IMR-90 (cell line): ENCODE data around the gene TFDP2. TPM values are rescaled to one million over a fixed set of nuclear protein-coding genes. Genes with fewer than 3 reads are reported as not detected.

ENCODE experiments used
- ATAC-seq: fragments of 200-7000 bp; cut with Tn5 transposase; 2 replicates; pipeline ENCODE4 v1.9.1; 2020; ENCODE audit warnings: low read depth, mild to moderate bottlenecking, moderate library complexity
- BruUV-seq: library from RNA; stranded (reverse); fragments of 400-500 nt; replicated peaks from 2 replicates; lab custom pipeline; 2021; lab: Mats Ljungman, UMichigan
- CTCF ChIA-PET: fragments of 300-600 bp; formaldehyde crosslinking; extraction: SDS; loops from one replicate; lab custom pipeline; 2021; ENCODE audit warnings: antibody characterized with exemption; lab: Yijun Ruan, JAX
- POLR2A ChIA-PET: fragments of 300-600 bp; sonication (Branson Sonifier 250); formaldehyde crosslinking; loops from one replicate; lab custom pipeline; 2022; ENCODE audit warnings: antibody characterized with exemption; ENCODE audit not compliant: unreplicated experiment; lab: Charles Lee
- DNase-seq: peaks from one replicate; pipeline ENCODE4 v3.0.0; 2013
- H2AFZ ChIP-seq: replicated peaks from 2 replicates; pipeline ENCODE3; 2013; ENCODE audit warnings: low read length, mild to moderate bottlenecking; ENCODE audit not compliant: poor library complexity
- H2AK5ac ChIP-seq: 2 replicates; pipeline ENCODE4 v1.6.1; 2013; ENCODE audit warnings: low read depth, low read length, inconsistent platforms
- H2AK9ac ChIP-seq: replicated peaks from 2 replicates; pipeline ENCODE3; 2013; ENCODE audit warnings: mild to moderate bottlenecking, low read depth, low read length, moderate library complexity; ENCODE audit not compliant: poor library complexity
- H2BK120ac ChIP-seq: 2 replicates; pipeline ENCODE4 v1.6.1; 2013; ENCODE audit warnings: low read depth, low read length, inconsistent platforms
- H2BK15ac ChIP-seq: 3 replicates; pipeline ENCODE4 v1.6.1; 2013; ENCODE audit warnings: low read depth, low read length, inconsistent platforms
- H2BK20ac ChIP-seq: 2 replicates; pipeline ENCODE4 v1.6.1; 2013; ENCODE audit warnings: low read depth, mild to moderate bottlenecking, inconsistent platforms, low read length, moderate library complexity
- H2BK5ac ChIP-seq: 2 replicates; pipeline ENCODE4 v1.6.1; 2013; ENCODE audit warnings: mild to moderate bottlenecking, low read depth, low read length, inconsistent platforms; ENCODE audit not compliant: poor library complexity, severe bottlenecking
- H3K14ac ChIP-seq: replicated peaks from 2 replicates; pipeline ENCODE4 v1.6.1; 2013; ENCODE audit warnings: low read depth, low read length, inconsistent platforms
- H3K18ac ChIP-seq: 2 replicates; pipeline ENCODE4 v1.6.1; 2013; ENCODE audit warnings: low read depth, low read length, control low read depth
- H3K23ac ChIP-seq: 2 replicates; pipeline ENCODE4 v1.6.1; 2013; ENCODE audit warnings: low read depth, low read length, inconsistent platforms
- H3K27ac ChIP-seq: 2 replicates; pipeline ENCODE4 v1.5.1; 2013; ENCODE audit warnings: mild to moderate bottlenecking, control low read depth, low read length; ENCODE audit not compliant: insufficient read depth
- H3K27me3 ChIP-seq: 2 replicates; pipeline ENCODE4 v1.6.1; 2013; ENCODE audit warnings: low read length; ENCODE audit not compliant: control insufficient read depth, insufficient read depth
- H3K36me3 ChIP-seq: 2 replicates; pipeline ENCODE4 v1.6.1; 2013; ENCODE audit warnings: low read length, mixed read lengths; ENCODE audit not compliant: control insufficient read depth, insufficient read depth
- H3K4ac ChIP-seq: 2 replicates; pipeline ENCODE4 v1.6.1; 2013; ENCODE audit warnings: low read depth, low read length, inconsistent platforms
- H3K4me1 ChIP-seq: 2 replicates; pipeline ENCODE4 v1.6.1; 2013; ENCODE audit warnings: low read length, mixed read lengths; ENCODE audit not compliant: control insufficient read depth, insufficient read depth
- H3K4me2 ChIP-seq: 2 replicates; pipeline ENCODE4 v1.6.1; 2013; ENCODE audit warnings: low read depth, mild to moderate bottlenecking, control low read depth, low read length, moderate library complexity
- H3K4me3 ChIP-seq: 2 replicates; pipeline ENCODE4 v1.5.1; 2013; ENCODE audit warnings: low read depth, mild to moderate bottlenecking, control low read depth, low read length, moderate library complexity; ENCODE audit not compliant: insufficient read depth
- H3K56ac ChIP-seq: 2 replicates; pipeline ENCODE4 v1.6.1; 2013; ENCODE audit warnings: low read length, inconsistent platforms; ENCODE audit not compliant: insufficient read depth; ENCODE audit errors: extremely low read depth
- H3K79me1 ChIP-seq, 2 experiments: 2 replicates each; pipeline ENCODE4 v1.6.1; 2013; ENCODE audit warnings: low read length in 2 of 2, inconsistent platforms in 1 of 2, low read depth in 1 of 2
- H3K9ac ChIP-seq: 2 replicates; pipeline ENCODE4 v1.6.1; 2013; ENCODE audit warnings: low read depth, low read length, control low read depth
- H3K9me1 ChIP-seq: 2 replicates; pipeline ENCODE4 v1.6.1; 2013; ENCODE audit warnings: low read length, inconsistent platforms; ENCODE audit not compliant: insufficient read depth
- H3K9me3 ChIP-seq: 2 replicates; pipeline ENCODE4 v1.6.1; 2013; ENCODE audit warnings: low read length; ENCODE audit not compliant: control insufficient read depth, insufficient read depth
- H4K20me1 ChIP-seq: 2 replicates; pipeline ENCODE4 v1.6.1; 2013; ENCODE audit warnings: low read length, inconsistent platforms; ENCODE audit not compliant: insufficient read depth
- H4K5ac ChIP-seq: 2 replicates; pipeline ENCODE4 v1.6.1; 2013; ENCODE audit warnings: mild to moderate bottlenecking, low read depth, low read length, control low read depth
- H4K8ac ChIP-seq, 2 experiments: 2 replicates each; pipeline ENCODE4 v1.6.1; 2013; ENCODE audit warnings: low read depth in 2 of 2, low read length in 2 of 2, control low read depth in 1 of 2, inconsistent platforms in 1 of 2
- H4K91ac ChIP-seq: 2 replicates; pipeline ENCODE4 v1.6.1; 2013; ENCODE audit warnings: low read depth, low read length, inconsistent platforms; ENCODE audit not compliant: insufficient read depth
- CEBPB ChIP-seq: IDR thresholded peaks from 2 replicates; pipeline ENCODE4 v1.6.1; 2012; ENCODE audit warnings: low read depth, low read length, improper control_type of control experiment
- MAZ ChIP-seq: IDR thresholded peaks from 2 replicates; pipeline ENCODE4 v1.6.1; 2012; ENCODE audit warnings: low read depth, mild to moderate bottlenecking, low read length, improper control_type of control experiment, moderate library complexity, borderline replicate concordance
- NFE2L2 ChIP-seq: fragments of 150-350 bp; IDR thresholded peaks from 2 replicates; pipeline ENCODE4 v1.6.1; 2016; ENCODE audit warnings: low read depth, mild to moderate bottlenecking, low read length
- RAD21 ChIP-seq: IDR thresholded peaks from 2 replicates; pipeline ENCODE4 v1.6.1; 2012; ENCODE audit warnings: low read length, improper control_type of control experiment
- RFX5 ChIP-seq: IDR thresholded peaks from 2 replicates; pipeline ENCODE4 v1.8.0; 2012; ENCODE audit warnings: low read depth, mild to moderate bottlenecking, low read length, moderate library complexity
- SMC3 ChIP-seq: fragments of 150-350 bp; IDR thresholded peaks from 2 replicates; pipeline ENCODE4 v1.6.1; 2016; ENCODE audit warnings: low read depth, mild to moderate bottlenecking, antibody characterized with exemption, low read length, moderate library complexity
- WGBS, 2 experiments: methylation state at CpG; one replicate each; pipeline versions ENCODE4 v1.1.5 to v1.1.7; 2013; ENCODE audit warnings: missing lambda C conversion rate in 2 of 2; ENCODE audit not compliant: insufficient read length in 1 of 2; ENCODE audit errors: extremely low coverage in 2 of 2; 5-methylcytosine and 5-hydroxymethylcytosine counted together
- dilution Hi-C: fragments of 300-500 bp; cut with HindIII; formaldehyde crosslinking; loops from one replicate; pipeline ENCODE4 v1.14.3; 2018; ENCODE audit warnings: low sequenced_read_pairs; ENCODE audit not compliant: unreplicated experiment
- in situ Hi-C: fragments of 300-500 bp; cut with MboI; formaldehyde crosslinking; loops from 3 replicates; pipeline ENCODE4 v1.14.3; 2019; ENCODE audit warnings: low sequenced_read_pairs, inconsistent platforms, mixed read lengths
- intact Hi-C: fragments of 100-400 bp; cut with micrococcal nuclease; formaldehyde crosslinking; loops from 2 replicates; pipeline ENCODE4 v1.10.0; 2022
- polyA plus RNA-seq, 3 experiments: library from polyadenylated mRNA; depleted of rRNA; stranded (reverse); fragments of >200 nt; gene quantifications; 2 replicates each; pipeline ENCODE4 v1.2.3, GENCODE V29; 2012; ENCODE audit warnings: low replicate concordance in 1 of 3
- total RNA-seq: library from RNA; depleted of rRNA; stranded (reverse); fragments of >200 nt; gene quantifications from 2 replicates; pipeline ENCODE4 v1.2.3, GENCODE V29; 2012

TFDP2 gene
- total and polyA plus RNA-seq, 2 of the 4 experiments (the other 2 are of a cell fraction) = 10.7 to 23.7 TPM

DNA sequence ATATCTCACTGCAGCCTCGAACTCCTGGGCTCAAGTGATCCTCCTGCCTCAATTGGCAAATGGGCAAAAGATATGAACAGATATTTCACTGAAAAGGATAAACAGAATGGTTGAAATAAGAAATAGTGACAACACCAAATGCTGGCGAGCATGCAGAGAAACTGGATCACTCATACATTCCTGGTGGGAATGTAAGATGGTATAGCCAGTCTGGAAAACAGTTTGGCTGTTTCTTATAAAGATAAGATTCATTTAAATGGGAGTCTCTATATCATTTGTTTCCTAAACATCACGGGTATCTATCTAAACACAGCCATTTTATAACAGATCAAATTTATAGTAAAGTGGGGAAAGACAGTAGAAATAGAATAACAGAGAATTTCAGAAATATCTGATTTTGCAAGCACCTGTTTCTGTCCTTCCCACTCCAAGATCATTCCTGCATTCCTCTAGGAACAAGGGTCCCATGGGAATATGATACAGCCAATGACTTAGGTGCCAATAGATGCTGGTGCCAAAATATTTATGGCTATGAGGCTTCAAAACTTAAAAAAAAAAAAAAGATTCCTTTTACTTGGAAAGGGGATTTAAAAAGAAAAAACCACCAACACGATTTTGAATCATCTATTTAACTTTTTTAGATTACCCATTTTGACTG lies 9.9 kb upstream of the TFDP2 start:
- H3K27ac ChIP-seq = no peak overlapping the region
- no peak overlapping the region for H2BK120ac ChIP-seq
- H3K4me2 ChIP-seq = no peak overlapping the region
- WGBS, 2 experiments = no CpG with 5 or more reads among the region's 4 CpGs
- H4K8ac ChIP-seq = no peak overlapping the region
- H2BK20ac ChIP-seq = no peak overlapping the region
- H3K4me3 ChIP-seq = no peak overlapping the region
- no peak for ATAC-seq
- H3K23ac ChIP-seq = no peak overlapping the region
- no peak overlapping the region for H4K91ac ChIP-seq
- no peak overlapping the region for H3K18ac ChIP-seq
- no peaks in the 10 kb centered on the region for H3K27me3 ChIP-seq
- dilution Hi-C loops (no loop called here), in situ Hi-C loops (no loop called here), intact Hi-C loops (no loop called here)
- TF ChIP-seq RAD21 = no peak
- TF ChIP-seq MAZ = no peak
- TF ChIP-seq SMC3 = no peak
- no peak for TF ChIP-seq CEBPB
- TF ChIP-seq NFE2L2 = no peak
- no peak for TF ChIP-seq RFX5
- H3K9me3 ChIP-seq = no peaks in the 10 kb centered on the region
- no peak for DNase-seq
- no peak overlapping the region for H3K4ac ChIP-seq
- H3K14ac ChIP-seq = no peak overlapping the region
- ChIA-PET POLR2A (no interaction called here), CTCF (no interaction called here)
- no peak overlapping the region for H2AFZ ChIP-seq
- no peak overlapping the region for H4K5ac ChIP-seq
- BruUV-seq = no TSS peak
- H3K36me3 ChIP-seq = 0 out of 2 replicates have a peak, but pooled peaks cover 3% of the 10 kb centered on the region
- no peak overlapping the region for H2AK5ac ChIP-seq
- no peaks in the 10 kb centered on the region for H3K9me1 ChIP-seq
- no peaks in the 10 kb centered on the region for H4K20me1 ChIP-seq
- no peak overlapping the region for H2BK5ac ChIP-seq
- H2BK15ac ChIP-seq = no peak overlapping the region
- no peaks in the 10 kb centered on the region for H3K79me1 ChIP-seq
- no peak overlapping the region for H3K56ac ChIP-seq
- no peak overlapping the region for H2AK9ac ChIP-seq
- no peak overlapping the region for H3K9ac ChIP-seq
- no peaks in the 10 kb centered on the region for H3K4me1 ChIP-seq
